HTERT RPE-1 (cell line): ENCODE results near the gene EMC8.
"Not testable (repeated sequence)": the region's sequence is repeated elsewhere in the genome, so short reads cannot be mapped to it uniquely, and the experiment has no call there.

Source experiments
- in situ Hi-C: fragments of 300-500 bp; cut with MboI; formaldehyde crosslinking; loops from 4 replicates; pipeline ENCODE4 v1.14.3; 2020; ENCODE audit warnings: low sequenced_read_pairs

The EMC8 gene

GRCh38 chr16:85835227-85835751 lies 35.9 kb upstream of the EMC8 start:
- in situ Hi-C loops, result no loop called here

- in situ Hi-C loops, result no loop called here
Observed at GRCh38 chr16:85834741-85835140, 35.4 kb upstream of the EMC8 start.

DNA sequence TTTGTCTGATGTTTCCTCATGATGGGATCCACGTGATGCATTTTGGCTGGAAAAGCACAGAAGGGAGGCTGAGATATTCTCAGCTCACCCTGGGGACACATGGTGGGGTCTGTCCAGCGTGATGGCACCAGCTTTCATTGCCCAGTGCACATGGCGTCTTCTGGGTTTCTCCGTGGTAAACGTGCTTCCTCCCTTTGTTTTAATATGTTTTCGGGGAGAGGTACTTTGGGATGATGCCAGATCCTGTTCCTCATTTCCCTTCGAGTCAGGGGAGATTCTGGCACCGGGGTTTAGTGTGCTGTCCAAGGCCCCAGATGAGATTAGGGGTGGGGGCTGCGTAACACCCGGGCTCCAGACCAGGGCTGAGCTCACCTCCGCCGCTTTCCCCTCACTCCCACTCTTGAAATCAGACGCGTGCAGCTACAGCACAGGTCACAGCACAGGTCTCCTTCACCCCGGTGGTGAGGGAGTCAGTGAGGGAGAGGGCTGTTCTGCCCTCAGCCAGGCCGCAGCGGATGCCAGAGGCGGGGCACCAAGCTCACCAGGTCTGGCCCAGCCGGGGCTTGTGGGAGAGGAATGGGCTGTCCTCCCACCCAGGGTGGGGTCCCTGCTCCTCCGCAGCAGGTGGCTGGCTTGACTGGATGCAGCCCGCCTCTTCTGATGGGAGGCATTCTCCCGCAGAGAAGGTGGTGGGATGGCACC lies 34.0 kb upstream of the EMC8 start:
- in situ Hi-C loops, result no loop called here

GRCh38 chr16:85832570-85833218 lies 33.4 kb upstream of the EMC8 start:
- in situ Hi-C loops, result no loop called here

DNA sequence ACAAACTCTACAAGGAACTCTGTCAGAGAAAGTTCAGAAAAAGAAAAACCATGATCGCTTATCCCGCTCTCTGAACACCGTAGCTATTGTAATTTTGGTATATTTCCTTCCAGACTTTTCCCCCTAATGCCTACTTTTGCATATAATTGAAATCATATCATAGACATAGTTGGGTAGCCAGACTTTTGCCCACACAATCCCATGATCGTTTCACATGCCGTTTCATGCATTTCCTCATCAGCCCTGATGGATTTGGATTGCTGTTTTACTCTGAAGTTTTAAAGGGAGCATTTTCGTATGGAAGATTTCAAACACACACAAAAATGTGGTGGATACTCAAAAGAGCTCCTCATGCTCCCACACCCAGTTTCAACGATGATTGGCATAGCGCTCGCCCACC lies 31.5 kb upstream of the EMC8 start:
- in situ Hi-C loops, result no loop called here

DNA sequence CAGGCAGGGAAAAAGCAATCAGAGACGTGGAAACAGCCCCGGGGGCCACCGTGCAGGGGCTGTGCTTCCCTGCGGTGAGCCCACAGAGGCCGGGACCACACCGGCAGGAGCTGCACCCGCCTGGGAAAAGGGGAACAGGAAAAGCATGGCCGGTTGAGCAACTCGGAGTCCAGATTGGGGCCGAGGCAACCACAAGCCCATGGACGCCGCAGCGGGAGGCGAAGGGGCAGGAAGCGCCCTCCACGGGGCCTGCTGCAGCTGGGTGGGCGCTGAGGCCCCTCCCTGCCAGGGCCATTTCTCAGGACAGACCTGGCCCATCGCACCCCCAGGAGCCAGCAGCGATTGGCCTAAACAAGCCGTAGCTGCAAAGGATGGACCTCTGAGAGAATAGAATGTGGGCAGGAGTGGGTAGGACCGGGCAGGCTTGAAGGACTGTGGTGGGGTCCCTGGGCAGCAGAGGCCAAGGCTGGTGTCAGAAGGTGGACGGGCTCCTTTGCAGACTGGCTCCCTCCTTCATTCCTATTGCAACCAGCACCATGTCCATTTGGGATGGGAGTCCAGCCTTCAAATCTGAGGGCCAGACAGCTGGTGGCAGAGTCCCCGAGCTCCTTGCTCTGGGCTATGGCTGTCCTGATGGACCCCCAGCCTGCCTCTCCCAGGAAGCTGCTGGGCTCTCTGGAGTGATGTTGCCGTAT lies 30.6 kb upstream of the EMC8 start:
- in situ Hi-C loops, result no loop called here

- in situ Hi-C loops, result no loop called here
Observed at GRCh38 chr16:85829171-85829719, 29.9 kb upstream of the EMC8 start.

DNA sequence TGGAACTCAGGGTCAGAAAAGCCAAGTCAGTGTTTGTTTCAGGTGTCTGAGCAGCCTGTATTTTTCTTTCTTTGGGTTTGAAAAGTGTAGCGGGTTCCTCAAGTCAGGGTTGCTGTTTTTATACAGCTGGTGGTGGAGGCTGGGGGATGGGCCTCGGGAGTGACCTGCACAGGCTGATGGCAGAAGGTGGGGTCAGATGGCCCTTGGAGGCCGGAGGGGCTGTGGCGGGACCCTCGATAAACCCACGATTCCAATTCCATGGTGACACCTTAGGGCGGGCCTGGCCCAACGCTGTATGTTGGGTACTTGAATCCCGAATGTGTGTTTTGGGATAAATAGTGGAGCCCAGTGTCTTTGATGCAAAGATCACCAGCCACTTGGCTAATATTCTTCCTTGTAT lies 28.8 kb upstream of the EMC8 start:
- in situ Hi-C loops, result no loop called here

- in situ Hi-C loops, result no loop called here
Observed at GRCh38 chr16:85826686-85827247, 27.4 kb upstream of the EMC8 start.

- in situ Hi-C loops, result no loop called here
Observed at GRCh38 chr16:85825326-85825725, 26.0 kb upstream of the EMC8 start.

- in situ Hi-C loops, result no loop called here
Observed at GRCh38 chr16:85824161-85825135, 25.1 kb upstream of the EMC8 start.

GRCh38 chr16:85823328-85823920 lies 24.1 kb upstream of the EMC8 start:
- in situ Hi-C loops, result no loop called here

GRCh38 chr16:85822145-85822544 lies 22.8 kb upstream of the EMC8 start:
- in situ Hi-C loops, result no loop called here

- in situ Hi-C loops, result no loop called here
Observed at GRCh38 chr16:85821390-85822135, 22.2 kb upstream of the EMC8 start.

GRCh38 chr16:85820604-85821372 lies 21.4 kb upstream of the EMC8 start:
- in situ Hi-C loops, result no loop called here

- in situ Hi-C loops, result no loop called here
Observed at GRCh38 chr16:85819771-85820170, 20.4 kb upstream of the EMC8 start.

- in situ Hi-C loops, result no loop called here
Observed at GRCh38 chr16:85819245-85819644, 19.9 kb upstream of the EMC8 start.

- in situ Hi-C loops, result not testable (repeated sequence)
Observed at GRCh38 chr16:85817195-85817594, 17.9 kb upstream of the EMC8 start.
